PC-3 (cell line): ENCODE measurements around the gene ABHD6. TPM values are rescaled to one million over a fixed set of nuclear protein-coding genes. Genes with fewer than 3 reads are reported as not detected.

Experiments used
- ATAC-seq: fragments of 200-7000 bp; cut with Tn5 transposase; 2 replicates; pipeline ENCODE4 v1.9.1; 2020; ENCODE audit warnings: mild to moderate bottlenecking, moderate library complexity
- BruUV-seq: library from RNA; stranded (reverse); fragments of 400-500 nt; replicated peaks from 2 replicates; lab custom pipeline; 2021; lab: Mats Ljungman, UMichigan
- CTCF ChIA-PET: fragments of 300-600 bp; sonication (Branson Sonifier 250); formaldehyde crosslinking; loops from one replicate; lab custom pipeline; 2022; ENCODE audit warnings: antibody characterized with exemption; lab: Charles Lee
- POLR2A ChIA-PET: fragments of 300-600 bp; sonication (Branson Sonifier 250); formaldehyde crosslinking; loops from one replicate; lab custom pipeline; 2022; ENCODE audit warnings: antibody characterized with exemption; ENCODE audit not compliant: unreplicated experiment; lab: Charles Lee
- DNase-seq: peaks from one replicate; pipeline ENCODE4 v3.0.0-alpha.2; 2015
- H2AFZ ChIP-seq: fragments of 300-600 bp; sonication (generic); 2 replicates; pipeline ENCODE4 v1.6.0; 2016; ENCODE audit warnings: antibody characterized with exemption, low read length
- H3F3A ChIP-seq: fragments of 300-600 bp; sonication (generic); one replicate; pipeline ENCODE4 v1.6.0; 2017; ENCODE audit warnings: antibody characterized with exemption, low read length, control low read depth, mild to moderate bottlenecking; ENCODE audit not compliant: unreplicated experiment
- H3K27ac ChIP-seq: fragments of 300-600 bp; sonication (generic); 2 replicates; pipeline ENCODE4 v1.5.1; 2016; ENCODE audit warnings: mild to moderate bottlenecking, low read length
- H3K27me3 ChIP-seq: fragments of 300-600 bp; sonication (generic); 2 replicates; pipeline ENCODE4 v1.6.1; 2016; ENCODE audit warnings: low read length, mixed read lengths
- H3K36me3 ChIP-seq: fragments of 300-600 bp; sonication (generic); 2 replicates; pipeline ENCODE4 v1.6.1; 2016; ENCODE audit warnings: low read depth, mixed run types, low read length, mixed read lengths
- H3K4me1 ChIP-seq: fragments of 300-600 bp; sonication (generic); 2 replicates; pipeline ENCODE4 v1.5.1; 2016; ENCODE audit warnings: low read length; ENCODE audit not compliant: insufficient read depth
- H3K4me2 ChIP-seq: fragments of 300-600 bp; sonication (generic); 2 replicates; pipeline ENCODE4 v1.6.0; 2016; ENCODE audit warnings: low read length
- H3K4me3 ChIP-seq: fragments of 300-600 bp; sonication (generic); 2 replicates; pipeline ENCODE4 v1.5.1; 2016; ENCODE audit warnings: mild to moderate bottlenecking, low read length, mixed read lengths
- H3K79me2 ChIP-seq: fragments of 300-600 bp; sonication (generic); 2 replicates; pipeline ENCODE4 v1.6.1; 2017; ENCODE audit warnings: low read length, mixed read lengths
- H3K9ac ChIP-seq: fragments of 300-600 bp; sonication (generic); 2 replicates; pipeline ENCODE4 v1.6.0; 2016; ENCODE audit warnings: mild to moderate bottlenecking, low read length
- H3K9me2 ChIP-seq: fragments of 300-600 bp; sonication (generic); replicated peaks from 2 replicates; pipeline ENCODE4 v1.6.1; 2016; ENCODE audit warnings: mixed run types, low read length, mixed read lengths
- H3K9me3 ChIP-seq: fragments of 300-600 bp; sonication (generic); 2 replicates; pipeline ENCODE4 v1.6.1; 2016; ENCODE audit warnings: low read length, mixed read lengths
- H4K20me1 ChIP-seq: fragments of 300-600 bp; sonication (generic); 2 replicates; pipeline ENCODE4 v1.6.1; 2016; ENCODE audit warnings: low read length, mixed read lengths
- CTCF ChIP-seq: fragments of 300-600 bp; sonication (generic); conservative IDR thresholded peaks from 2 replicates; pipeline ENCODE4 v1.5.1; 2017; ENCODE audit warnings: antibody characterized with exemption, low read depth, mild to moderate bottlenecking, low read length
- EZH2 ChIP-seq: fragments of 300-600 bp; sonication (generic); IDR thresholded peaks from one replicate; pipeline ENCODE4 v1.6.1; 2017; ENCODE audit warnings: antibody characterized with exemption, mild to moderate bottlenecking, low read length; ENCODE audit not compliant: unreplicated experiment
- EZH2phosphoT487 ChIP-seq: fragments of 300-600 bp; sonication (generic); IDR thresholded peaks from 2 replicates; pipeline ENCODE4 v1.6.1; 2018; ENCODE audit warnings: mild to moderate bottlenecking, antibody characterized with exemption, low read length, borderline replicate concordance
- intact Hi-C: fragments of 100-400 bp; cut with micrococcal nuclease; formaldehyde crosslinking; loops from 2 replicates; pipeline ENCODE4 v1.9.0; 2023
- total RNA-seq: library from RNA; depleted of rRNA; stranded (reverse); fragments of >200 nt; gene quantifications from 2 replicates; pipeline ENCODE4 v1.2.3, GENCODE V29; 2014

Gene ABHD6
- total RNA-seq, 1 experiment from 2014 or later, result 13.4 TPM

- intact Hi-C loops, result loop anchor here (2.0 to 5.0 kb wide), 2 partner anchors 49 to 65 kb away; no protein-coding TSS in a partner anchor
- Histone ChIP-seq H3K79me2 (peaks cover 18% of the 10 kb centered on the region), H3K9me3 (no peaks in the 10 kb centered on the region), H3K4me1 (peaks cover 27% of the 10 kb centered on the region), H3K4me3 (no peak overlapping the region), H3K9me2 (no peaks in the 10 kb centered on the region), H2AFZ (no peak overlapping the region), H3K36me3 (no peaks in the 10 kb centered on the region), H3K4me2 (no peak overlapping the region), H4K20me1 (no peaks in the 10 kb centered on the region), H3K27ac (no peak overlapping the region), H3F3A (no peaks in the 10 kb centered on the region), H3K27me3 (no peaks in the 10 kb centered on the region), H3K9ac (no peak overlapping the region)
- ChIA-PET CTCF (no interaction called here), POLR2A (no interaction called here)
- DNase-seq (no peak), ATAC-seq (no peak)
- TF ChIP-seq EZH2phosphoT487 (no peak), CTCF (no peak), EZH2 (no peak)
- no TSS peak for BruUV-seq
Measured at GRCh38 chr3:58235970-58236369, 1.6 kb upstream of the ABHD6 start.

- no peaks in the 10 kb centered on the region for H3F3A ChIP-seq
- TF ChIP-seq EZH2 (no peak), CTCF (no peak), EZH2phosphoT487 (no peak)
- H3K36me3 ChIP-seq, result no peaks in the 10 kb centered on the region
- DNase-seq (peak; percentile 8), ATAC-seq (peak; percentile 8)
- H2AFZ ChIP-seq, result peak overlapping the region; percentile 96
- no peaks in the 10 kb centered on the region for H3K9me2 ChIP-seq
- TSS peak; percentile 93 for BruUV-seq
- ChIA-PET CTCF (interaction anchor here (0.5 kb wide), 1 partner anchor 60 kb away, joined by 8 read pairs; no protein-coding TSS in a partner anchor), POLR2A (no interaction called here)
- peak overlapping the region; percentile 99 for H3K4me3 ChIP-seq
- H3K79me2 ChIP-seq, result peaks cover 18% of the 10 kb centered on the region
- no peaks in the 10 kb centered on the region for H3K27me3 ChIP-seq
- intact Hi-C loops, result loop anchor here (1.0 to 5.0 kb wide), 3 partner anchors 14 to 64 kb away; no protein-coding TSS in a partner anchor
- peak overlapping the region; percentile 80 for H3K9ac ChIP-seq
- no peaks in the 10 kb centered on the region for H4K20me1 ChIP-seq
- peaks cover 28% of the 10 kb centered on the region for H3K4me1 ChIP-seq
- peak overlapping the region; percentile 99 for H3K4me2 ChIP-seq
- H3K27ac ChIP-seq, result no peak overlapping the region
- H3K9me3 ChIP-seq, result no peaks in the 10 kb centered on the region
Measured at GRCh38 chr3:58236527-58237237, 910 bp upstream of the ABHD6 start.
